ENCODE measurements around the gene TRPM3.

DNA sequence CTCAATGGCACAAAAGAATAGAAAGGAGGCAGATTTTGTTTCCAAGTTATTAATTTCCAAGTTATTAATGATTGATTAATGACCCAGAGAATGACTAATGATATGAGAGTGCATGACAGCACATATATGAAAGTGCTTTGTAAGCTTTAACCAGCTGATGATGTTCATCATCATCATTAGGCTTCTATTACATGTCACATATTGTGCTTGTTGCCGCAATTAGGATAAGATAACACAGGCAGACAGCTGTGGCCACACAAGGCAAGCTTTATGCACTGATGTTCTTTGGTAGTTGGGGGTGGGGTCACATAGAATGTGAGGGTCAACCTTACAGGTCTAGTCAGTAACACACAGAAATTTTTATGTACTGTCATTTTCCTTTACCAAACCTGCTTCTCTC lies 219.7 kb downstream of the TRPM3 start:
- TF ChIP-seq, protein P1, sequence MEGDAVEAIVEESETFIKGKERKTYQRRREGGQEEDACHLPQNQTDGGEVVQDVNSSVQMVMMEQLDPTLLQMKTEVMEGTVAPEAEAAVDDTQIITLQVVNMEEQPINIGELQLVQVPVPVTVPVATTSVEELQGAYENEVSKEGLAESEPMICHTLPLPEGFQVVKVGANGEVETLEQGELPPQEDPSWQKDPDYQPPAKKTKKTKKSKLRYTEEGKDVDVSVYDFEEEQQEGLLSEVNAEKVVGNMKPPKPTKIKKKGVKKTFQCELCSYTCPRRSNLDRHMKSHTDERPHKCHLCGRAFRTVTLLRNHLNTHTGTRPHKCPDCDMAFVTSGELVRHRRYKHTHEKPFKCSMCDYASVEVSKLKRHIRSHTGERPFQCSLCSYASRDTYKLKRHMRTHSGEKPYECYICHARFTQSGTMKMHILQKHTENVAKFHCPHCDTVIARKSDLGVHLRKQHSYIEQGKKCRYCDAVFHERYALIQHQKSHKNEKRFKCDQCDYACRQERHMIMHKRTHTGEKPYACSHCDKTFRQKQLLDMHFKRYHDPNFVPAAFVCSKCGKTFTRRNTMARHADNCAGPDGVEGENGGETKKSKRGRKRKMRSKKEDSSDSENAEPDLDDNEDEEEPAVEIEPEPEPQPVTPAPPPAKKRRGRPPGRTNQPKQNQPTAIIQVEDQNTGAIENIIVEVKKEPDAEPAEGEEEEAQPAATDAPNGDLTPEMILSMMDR (conservative IDR thresholded peaks at IDR 0.05 in 1 of 2, IDR thresholded peaks at IDR 0.05 in 1 of 2; ENCODE audit: extremely low read depth in 1 of 2, insufficient read depth in 1 of 2, low read depth in 1 of 2, low read length in 2 of 2), result no peak
- no peak for TF ChIP-seq EZH2 (IDR thresholded peaks at IDR 0.05; ENCODE audit: borderline replicate concordance, low read length)
